Right lobe of liver (tissue), 6 donors: ENCODE measurements around the gene NUMB. TPM values are rescaled to one million over a fixed set of nuclear protein-coding genes. Genes with fewer than 3 reads are reported as not detected.

Experiments used
- ATAC-seq, 4 donors: fragments of 200-7000 bp; cut with Tn5 transposase; one replicate each; pipeline ENCODE4 v1.9.1; 2020; ENCODE audit warnings: mild to moderate bottlenecking in 4 of 4, moderate library complexity in 4 of 4
- DNase-seq, 3 donors: peaks; one replicate each; pipeline ENCODE4 v3.0.0-alpha.2; 2020
- H3K27ac ChIP-seq, 3 donors: fragments of 200-600 bp; one replicate each; pipeline ENCODE4 v1.8.0; 2022
- H3K27me3 ChIP-seq, 2 donors: fragments of 200-600 bp; one replicate each; pipeline ENCODE4 v1.8.0; 2022
- H3K36me3 ChIP-seq, 4 donors: fragments of 200-600 bp; sonication (generic) in 1 of 4; one replicate each; pipeline versions ENCODE4 v1.5.1 to v1.8.0; 2017 to 2022; ENCODE audit warnings: control low read depth in 1 of 4
- H3K4me1 ChIP-seq, 4 donors: fragments of 200-600 bp; sonication (generic) in 1 of 4; one replicate each; pipeline versions ENCODE4 v1.5.1 to v1.8.0; 2017 to 2022; ENCODE audit warnings: control low read depth in 1 of 4
- H3K4me3 ChIP-seq, 3 donors: fragments of 200-600 bp; one replicate each; pipeline ENCODE4 v1.8.0; 2022
- H3K9me3 ChIP-seq, 4 donors: fragments of 200-600 bp; sonication (generic) in 1 of 4; one replicate each; pipeline versions ENCODE4 v1.5.1 to v1.8.0; 2017 to 2022; ENCODE audit warnings: control low read depth in 1 of 4
- POLR2A ChIP-seq: fragments of 450-650 bp; IDR thresholded peaks from one replicate; pipeline ENCODE4 v1.6.1; 2017; ENCODE audit warnings: antibody characterized with exemption, mild to moderate bottlenecking
- WGBS: methylation state at CpG from one replicate; pipeline ENCODE4 v1.1.6; 2018; ENCODE audit warnings: low coverage, low lambda C conversion rate; ENCODE audit not compliant: insufficient coverage; ENCODE audit errors: missing lambda C conversion rate; 5-methylcytosine and 5-hydroxymethylcytosine counted together
- intact Hi-C, 2 donors: fragments of 100-400 bp; cut with DNase I; formaldehyde crosslinking; loops; one replicate each; pipeline versions ENCODE4 v1.11.2 to v1.14.1; 2022
- total RNA-seq, 6 experiments: library from RNA; depleted of rRNA in 2 of 6; stranded (reverse); fragments of >200 nt in 2 of 6; fragmentation: NEBNext Ultra II Directional in 3 of 6; extraction: Animal tissue kit (Norgen Biotek cat#: 25700) in 3 of 6; gene quantifications; one replicate each; pipeline versions ENCODE4 v1.1.0 to v1.2.4, GENCODE V29; 2016 to 2023
- TF ChIP-seq, protein P1 (sequence below), 4 donors: fragments of 200-600 bp in 3 of 4; fragments of 450-650 bp in 1 of 4; IDR thresholded peaks; one replicate each; pipeline versions ENCODE4 v1.5.1 to v1.8.0; 2016 to 2022; ENCODE audit warnings: antibody characterized with exemption in 4 of 4, mild to moderate bottlenecking in 2 of 4
- donor health status: DM: no; HTN: yes; CAD: no.
- donor health status: DM: no; HTN: no; CAD: no.
- donor health status: DM: no; HTN: no; CAD: no.
- donor health status: DM: no; HTN: yes; CAD: no.
- donor health status: DM: no; HTN: yes; CAD: no.

Gene NUMB
- total RNA-seq, 6 experiments from 2014 or later: 28.3 to 48.4 (median 43.7) TPM

DNA sequence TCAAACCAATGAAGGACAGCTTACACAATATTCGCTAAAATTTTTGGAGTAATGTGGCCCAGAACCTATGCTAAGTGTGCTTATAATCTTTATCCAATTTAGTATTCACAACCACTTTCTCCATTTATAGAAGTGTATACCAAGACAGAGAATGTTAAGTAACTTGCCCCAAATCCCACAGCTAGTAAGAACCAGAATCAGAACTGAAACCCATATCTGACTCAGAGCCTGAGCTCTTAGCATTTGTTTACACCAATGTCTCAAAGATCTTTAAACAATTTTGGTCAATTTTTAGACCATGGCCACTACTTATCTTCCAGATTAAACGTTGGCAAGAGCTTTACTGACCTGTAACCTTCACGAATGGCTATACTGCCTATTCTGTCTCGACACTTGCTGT, 168.1 kb downstream of the NUMB start:
- no peak overlapping the region for H3K4me3 ChIP-seq
- H3K4me1 ChIP-seq: peaks cover 0 to 3% (median 1%) of the 10 kb centered on the region in 4 donors
- peaks cover 0 to 39% (median 13%) of the 10 kb centered on the region in 4 donors for H3K36me3 ChIP-seq
- WGBS: 54% methylated on average over 4 of the region's 4 CpGs
- ATAC-seq (no peak), DNase-seq (no peak)
- H3K27me3 ChIP-seq: no peaks in the 10 kb centered on the region
- H3K27ac ChIP-seq: no peak overlapping the region
- intact Hi-C loops: loop anchor here (10.0 kb wide), 1 partner anchor 185 kb away; no protein-coding TSS in a partner anchor
- TF ChIP-seq POLR2A: no peak
- TF ChIP-seq, protein P1, sequence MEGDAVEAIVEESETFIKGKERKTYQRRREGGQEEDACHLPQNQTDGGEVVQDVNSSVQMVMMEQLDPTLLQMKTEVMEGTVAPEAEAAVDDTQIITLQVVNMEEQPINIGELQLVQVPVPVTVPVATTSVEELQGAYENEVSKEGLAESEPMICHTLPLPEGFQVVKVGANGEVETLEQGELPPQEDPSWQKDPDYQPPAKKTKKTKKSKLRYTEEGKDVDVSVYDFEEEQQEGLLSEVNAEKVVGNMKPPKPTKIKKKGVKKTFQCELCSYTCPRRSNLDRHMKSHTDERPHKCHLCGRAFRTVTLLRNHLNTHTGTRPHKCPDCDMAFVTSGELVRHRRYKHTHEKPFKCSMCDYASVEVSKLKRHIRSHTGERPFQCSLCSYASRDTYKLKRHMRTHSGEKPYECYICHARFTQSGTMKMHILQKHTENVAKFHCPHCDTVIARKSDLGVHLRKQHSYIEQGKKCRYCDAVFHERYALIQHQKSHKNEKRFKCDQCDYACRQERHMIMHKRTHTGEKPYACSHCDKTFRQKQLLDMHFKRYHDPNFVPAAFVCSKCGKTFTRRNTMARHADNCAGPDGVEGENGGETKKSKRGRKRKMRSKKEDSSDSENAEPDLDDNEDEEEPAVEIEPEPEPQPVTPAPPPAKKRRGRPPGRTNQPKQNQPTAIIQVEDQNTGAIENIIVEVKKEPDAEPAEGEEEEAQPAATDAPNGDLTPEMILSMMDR (IDR thresholded peaks at IDR 0.05): no peak
- H3K9me3 ChIP-seq: no peaks in the 10 kb centered on the region

DNA sequence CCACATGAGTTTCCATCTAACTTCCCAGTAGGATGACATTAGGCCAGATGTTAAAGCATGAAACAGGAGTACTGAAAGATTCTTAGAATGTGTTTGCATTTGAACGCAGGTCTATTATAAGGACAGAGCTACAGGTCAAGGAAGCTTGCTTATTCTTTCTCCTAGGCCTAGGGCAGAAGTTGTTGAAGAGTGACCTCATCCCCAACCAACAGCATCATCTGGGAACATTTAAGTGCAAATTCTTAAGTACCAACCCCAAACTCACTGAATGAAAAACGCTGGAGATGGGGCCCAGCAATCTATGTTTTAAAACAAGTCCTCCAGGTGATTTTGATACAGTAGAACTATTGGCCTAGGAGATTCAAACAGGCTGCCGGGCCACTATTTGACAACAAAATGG, 168.6 kb downstream of the NUMB start:
- H3K4me1 ChIP-seq: peaks cover 0 to 2% (median 0%) of the 10 kb centered on the region in 4 donors
- TF ChIP-seq, protein P1 (IDR thresholded peaks at IDR 0.05): no peak
- TF ChIP-seq POLR2A: no peak
- H3K27me3 ChIP-seq: no peaks in the 10 kb centered on the region
- no peak for DNase-seq
- WGBS: 67% methylated on average over 3 of the region's 3 CpGs
- intact Hi-C loops: loop anchor here (10.0 kb wide), 1 partner anchor 185 kb away; no protein-coding TSS in a partner anchor
- H3K9me3 ChIP-seq: no peaks in the 10 kb centered on the region
- no peak for ATAC-seq
- H3K36me3 ChIP-seq: peaks cover 0 to 45% (median 15%) of the 10 kb centered on the region in 4 donors
- no peak overlapping the region for H3K27ac ChIP-seq
- no peak overlapping the region for H3K4me3 ChIP-seq

DNA sequence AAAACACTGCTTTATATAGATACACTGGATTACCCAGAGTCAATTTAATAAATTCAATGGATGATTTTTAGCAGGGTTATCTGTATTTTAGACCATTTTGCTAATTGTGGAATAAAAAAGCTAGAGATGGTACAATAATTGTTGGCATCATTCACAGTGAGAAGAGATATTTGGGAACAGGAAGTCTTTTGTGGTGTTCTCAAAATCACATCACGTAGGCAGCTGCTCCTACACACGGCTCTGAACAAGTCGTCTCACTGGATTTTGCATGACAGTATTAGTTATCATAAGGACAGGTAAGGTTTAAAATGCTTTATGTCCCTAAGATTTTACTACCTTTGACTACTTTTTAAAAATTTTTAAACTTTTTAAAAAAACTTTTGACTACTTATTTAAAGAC, 169.0 kb downstream of the NUMB start:
- no peak for ATAC-seq
- H3K27ac ChIP-seq: no peak overlapping the region

DNA sequence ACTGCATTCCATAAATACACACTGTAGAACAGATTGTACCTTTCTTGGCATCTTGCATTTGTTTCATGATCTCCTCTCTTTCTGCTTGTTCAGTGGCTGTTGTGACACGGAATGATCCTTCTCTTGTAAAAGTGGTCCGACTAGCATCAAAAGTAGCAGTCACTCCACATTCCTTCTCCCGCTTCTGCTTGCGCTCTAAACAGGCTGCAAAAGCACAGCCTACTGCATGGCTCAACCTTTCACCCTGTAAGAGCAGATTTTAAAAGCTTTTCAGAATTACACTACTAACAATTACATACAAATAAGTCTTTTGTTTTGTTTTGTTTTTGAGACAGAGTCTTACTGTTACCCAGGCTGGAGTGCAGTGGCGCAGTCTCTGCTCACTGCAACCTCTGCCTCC, 171.3 kb downstream of the NUMB start:
- ATAC-seq (no peak), DNase-seq (no peak)
- Histone ChIP-seq H3K27ac (no peak overlapping the region), H3K4me1 (peaks cover 0 to 2% (median 0%) of the 10 kb centered on the region in 4 donors), H3K4me3 (no peak overlapping the region), H3K36me3 (peaks cover 4 to 62% (median 31%) of the 10 kb centered on the region in 4 donors), H3K9me3 (no peaks in the 10 kb centered on the region), H3K27me3 (no peaks in the 10 kb centered on the region)
- 97% methylated on average over 5 of the region's 5 CpGs for WGBS
- no peak for TF ChIP-seq POLR2A
- TF ChIP-seq, protein P1 (IDR thresholded peaks at IDR 0.05): no peak
- intact Hi-C loops: no loop called here

More for the DNA sequence above, 169.0 kb downstream of the NUMB start:
- 52% methylated on average over 3 of the region's 3 CpGs for WGBS
- no peaks in the 10 kb centered on the region for H3K9me3 ChIP-seq
- peaks cover 0 to 2% (median 0%) of the 10 kb centered on the region in 4 donors for H3K4me1 ChIP-seq
- no peak overlapping the region for H3K4me3 ChIP-seq
- no peaks in the 10 kb centered on the region for H3K27me3 ChIP-seq
- intact Hi-C loops: no loop called here
- DNase-seq: no peak
- TF ChIP-seq POLR2A: no peak
- TF ChIP-seq, protein P1 (IDR thresholded peaks at IDR 0.05): no peak
- H3K36me3 ChIP-seq: peaks cover 0 to 49% (median 17%) of the 10 kb centered on the region in 4 donors
